Fibroblast of villous mesenchyme (primary cell): ENCODE data around the gene SERPIND1. TPM values are rescaled to one million over a fixed set of nuclear protein-coding genes. Genes with fewer than 3 reads are reported as not detected.

Experiments
- DNase-seq: peaks from one replicate; pipeline ENCODE4 v3.0.0-alpha.2; 2010; ENCODE audit warnings: low read depth
- H3K4me3 ChIP-seq: 2 replicates; pipeline ENCODE4 v1.5.1; 2011; ENCODE audit warnings: low read depth, mild to moderate bottlenecking, low read length
- total RNA-seq: library from RNA; depleted of rRNA; stranded (reverse); fragments of >200 nt; gene quantifications from 2 replicates; pipeline ENCODE4 v1.2.3, GENCODE V29; 2012
- TF ChIP-seq, protein P1 (sequence below): IDR thresholded peaks from 2 replicates; pipeline ENCODE4 v1.5.1; 2012; ENCODE audit warnings: low read depth, mild to moderate bottlenecking, low read length; ENCODE audit not compliant: insufficient read depth

Gene SERPIND1
- total RNA-seq, 1 donor, result under 0.01 TPM

DNA sequence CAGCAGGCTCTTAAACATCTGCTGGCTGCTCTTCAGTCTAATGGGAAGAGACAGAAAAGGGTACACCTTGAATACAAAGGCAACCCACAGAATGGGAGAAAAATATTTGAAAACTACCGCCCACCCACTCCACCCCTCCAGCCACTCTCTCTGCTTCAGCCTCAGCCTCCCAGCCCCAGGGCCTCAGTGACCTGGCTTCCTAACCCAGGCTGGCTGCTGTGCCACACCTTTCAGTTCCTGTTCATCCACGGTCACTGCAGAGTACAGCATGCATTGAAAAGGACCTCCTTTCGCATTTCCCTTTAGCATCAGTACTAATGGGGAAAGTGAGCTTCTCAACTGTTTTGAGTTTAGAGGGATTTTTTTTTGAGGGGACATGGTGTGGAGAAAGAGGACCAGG lies 28.8 kb upstream of the SERPIND1 start:
- H3K4me3 ChIP-seq, result no peak overlapping the region
- TF ChIP-seq, protein P1, sequence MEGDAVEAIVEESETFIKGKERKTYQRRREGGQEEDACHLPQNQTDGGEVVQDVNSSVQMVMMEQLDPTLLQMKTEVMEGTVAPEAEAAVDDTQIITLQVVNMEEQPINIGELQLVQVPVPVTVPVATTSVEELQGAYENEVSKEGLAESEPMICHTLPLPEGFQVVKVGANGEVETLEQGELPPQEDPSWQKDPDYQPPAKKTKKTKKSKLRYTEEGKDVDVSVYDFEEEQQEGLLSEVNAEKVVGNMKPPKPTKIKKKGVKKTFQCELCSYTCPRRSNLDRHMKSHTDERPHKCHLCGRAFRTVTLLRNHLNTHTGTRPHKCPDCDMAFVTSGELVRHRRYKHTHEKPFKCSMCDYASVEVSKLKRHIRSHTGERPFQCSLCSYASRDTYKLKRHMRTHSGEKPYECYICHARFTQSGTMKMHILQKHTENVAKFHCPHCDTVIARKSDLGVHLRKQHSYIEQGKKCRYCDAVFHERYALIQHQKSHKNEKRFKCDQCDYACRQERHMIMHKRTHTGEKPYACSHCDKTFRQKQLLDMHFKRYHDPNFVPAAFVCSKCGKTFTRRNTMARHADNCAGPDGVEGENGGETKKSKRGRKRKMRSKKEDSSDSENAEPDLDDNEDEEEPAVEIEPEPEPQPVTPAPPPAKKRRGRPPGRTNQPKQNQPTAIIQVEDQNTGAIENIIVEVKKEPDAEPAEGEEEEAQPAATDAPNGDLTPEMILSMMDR, result no peak
- DNase-seq, result no peak

DNA sequence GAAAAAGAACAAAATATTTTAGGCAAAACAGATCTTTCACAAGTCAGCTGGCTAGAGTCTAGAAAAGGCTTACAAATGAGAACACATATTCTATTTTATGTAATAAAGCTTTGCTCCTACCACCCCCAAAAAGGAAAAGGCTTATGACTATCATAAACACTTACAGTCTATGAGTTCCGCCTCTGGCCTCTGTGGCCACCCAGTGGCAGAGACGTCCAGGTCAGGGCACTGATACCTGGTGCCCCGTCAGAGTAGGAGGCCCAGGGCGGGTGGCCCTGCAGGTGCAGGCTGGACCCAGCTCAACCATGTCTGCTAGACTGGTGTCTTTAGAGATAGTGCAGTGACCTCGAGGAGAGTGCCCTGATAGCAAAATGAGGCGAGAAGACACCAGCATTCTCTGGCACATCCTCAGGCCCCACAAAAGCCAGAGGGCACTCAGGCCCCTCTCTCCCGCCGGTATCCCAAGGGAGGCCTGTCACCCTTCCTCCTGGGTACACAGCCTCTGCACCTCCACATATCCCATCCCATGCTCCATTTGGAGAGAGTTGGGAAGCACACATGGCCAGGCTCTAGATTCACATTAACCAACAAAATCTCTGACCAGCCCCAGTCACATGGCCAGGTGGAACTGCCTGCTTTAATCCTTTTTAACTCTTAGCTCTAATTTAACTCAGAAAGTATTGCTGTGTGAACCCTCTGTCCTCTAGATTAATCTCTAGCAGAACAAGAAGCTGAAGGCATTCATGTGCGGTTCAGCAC lies 27.3 kb upstream of the SERPIND1 start:
- no peak overlapping the region for H3K4me3 ChIP-seq
- TF ChIP-seq, protein P1, result no peak
- DNase-seq, result no peak

DNA sequence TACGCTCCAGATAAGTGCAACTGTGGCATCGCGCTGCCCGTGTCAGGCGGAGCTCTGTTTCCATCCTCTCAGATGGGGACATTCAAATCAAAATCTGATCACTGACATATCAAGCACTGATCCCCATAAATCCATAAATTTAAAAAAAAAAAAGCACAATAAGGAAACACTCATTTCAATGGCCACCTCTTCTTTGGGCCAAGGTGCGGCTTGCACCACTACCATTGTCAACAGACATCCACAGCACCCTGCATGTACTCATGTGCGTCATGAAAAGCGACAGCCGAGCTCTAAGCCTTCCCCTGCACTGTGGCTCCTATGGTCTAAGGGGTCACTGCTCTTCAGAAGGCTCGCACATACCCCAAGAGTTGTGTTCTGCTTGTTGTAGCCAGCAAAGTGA lies 26.7 kb upstream of the SERPIND1 start:
- TF ChIP-seq, protein P1, result no peak
- no peak overlapping the region for H3K4me3 ChIP-seq
- no peak for DNase-seq

DNA sequence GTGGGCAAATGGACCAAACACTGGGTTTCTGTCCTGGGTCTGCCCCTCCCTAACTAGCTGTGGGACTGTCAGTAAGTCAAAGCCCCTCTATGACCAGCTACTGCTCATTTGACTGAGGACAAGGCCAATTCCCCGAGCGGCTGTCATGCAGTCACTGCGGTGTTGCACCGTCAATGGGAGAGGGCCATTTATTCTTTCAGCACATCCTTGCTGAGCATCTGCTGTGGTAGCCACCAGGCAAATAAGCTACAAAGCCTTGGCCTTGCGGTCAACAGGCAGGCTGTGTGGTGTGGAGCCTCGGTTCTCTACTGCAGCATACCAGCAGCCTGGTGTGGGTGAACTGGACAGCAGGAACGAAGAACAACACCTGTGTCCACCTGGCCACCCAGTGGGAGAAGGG lies 25.8 kb upstream of the SERPIND1 start:
- TF ChIP-seq, protein P1, result no peak
- H3K4me3 ChIP-seq, result no peak overlapping the region
- DNase-seq, result no peak

DNA sequence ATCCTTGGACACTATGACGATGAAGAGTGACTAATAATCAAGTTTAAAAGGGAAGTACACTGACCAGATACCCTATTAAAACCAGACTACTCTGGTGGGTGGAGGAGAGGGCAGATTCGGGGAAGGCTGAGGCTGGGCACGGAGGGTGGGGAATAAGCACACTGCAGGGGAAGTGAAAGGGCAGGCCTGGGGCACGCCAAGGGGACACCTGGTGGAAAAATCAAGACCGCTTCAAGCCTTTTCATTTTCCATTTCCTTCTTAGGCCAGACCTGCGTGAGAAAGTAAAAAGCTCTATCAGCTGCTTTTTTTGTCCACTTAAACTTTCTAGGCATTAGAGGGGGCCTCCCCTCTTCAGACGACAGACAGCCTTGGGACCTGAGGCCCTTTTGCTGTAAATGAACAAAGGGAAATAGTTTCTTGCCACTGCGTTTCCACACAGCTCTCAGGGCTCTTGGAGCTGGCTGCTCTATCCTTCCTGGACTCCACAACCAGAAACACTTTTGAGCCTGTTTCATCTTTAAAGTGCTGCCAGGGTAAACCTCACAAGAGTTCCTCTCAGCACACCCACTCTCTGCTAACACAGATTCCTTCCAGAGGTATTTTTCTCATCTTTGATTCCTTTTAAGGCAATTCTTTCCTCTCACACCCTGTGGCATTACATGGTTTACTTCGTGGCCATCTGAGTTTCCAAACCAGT lies 25.0 kb upstream of the SERPIND1 start:
- no peak overlapping the region for H3K4me3 ChIP-seq
- DNase-seq, result no peak
- TF ChIP-seq, protein P1, result no peak

DNA sequence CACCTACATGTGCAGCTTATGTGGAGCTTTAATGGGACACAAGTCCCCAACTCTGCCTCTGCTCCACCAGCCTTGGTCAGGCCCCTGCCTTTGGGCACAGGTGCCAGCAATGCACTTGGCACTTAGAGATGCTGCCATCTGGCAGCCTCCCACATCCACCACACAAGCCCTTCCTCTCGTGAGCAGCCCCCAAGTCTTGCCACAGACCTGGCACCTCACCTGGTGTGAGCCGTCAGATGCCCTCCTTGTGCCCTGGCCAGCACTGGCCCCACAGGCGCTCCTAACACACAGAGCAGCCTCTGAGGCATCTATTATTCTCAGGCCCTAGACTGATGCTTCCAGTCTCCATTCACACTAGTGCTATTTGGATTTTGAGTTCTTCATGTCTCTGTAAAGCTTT lies 24.5 kb upstream of the SERPIND1 start:
- DNase-seq, result no peak
- TF ChIP-seq, protein P1, result no peak

More for the DNA sequence above, 24.5 kb upstream of the SERPIND1 start:
- H3K4me3 ChIP-seq, result no peak overlapping the region
